Suprapubic skin (tissue), 4 donors: ENCODE results near the gene RPS6KC1. TPM values are rescaled to one million over a fixed set of nuclear protein-coding genes. Genes with fewer than 3 reads are reported as not detected.
"Not testable (repeated sequence)": the region's sequence is repeated elsewhere in the genome, so short reads cannot be mapped to it uniquely, and the experiment has no call there.

Experiments used
- DNase-seq, 2 donors: peaks; one replicate each; pipeline ENCODE4 v3.0.0-alpha.2; 2019; ENCODE audit warnings: low spot score in 2 of 2
- H3K27ac ChIP-seq: fragments of 200-600 bp; sonication (generic); one replicate; pipeline ENCODE4 v1.5.1; 2019
- H3K27me3 ChIP-seq: fragments of 200-600 bp; sonication (generic); one replicate; pipeline ENCODE4 v1.5.1; 2019
- H3K36me3 ChIP-seq: fragments of 200-600 bp; sonication (generic); one replicate; pipeline ENCODE4 v1.5.1; 2019
- H3K4me1 ChIP-seq: fragments of 200-600 bp; sonication (generic); one replicate; pipeline ENCODE4 v1.5.1; 2019
- H3K4me3 ChIP-seq: fragments of 200-600 bp; sonication (generic); one replicate; pipeline ENCODE4 v1.5.1; 2019; ENCODE audit warnings: mild to moderate bottlenecking
- H3K9me3 ChIP-seq: fragments of 200-600 bp; sonication (generic); one replicate; pipeline ENCODE4 v1.5.1; 2019
- EP300 ChIP-seq: sonication (generic); formaldehyde crosslinking; IDR thresholded peaks from one replicate; pipeline ENCODE4 v1.6.1; 2017; ENCODE audit warnings: antibody characterized with exemption
- POLR2A ChIP-seq, 2 donors: fragments of 450-650 bp; IDR thresholded peaks; one replicate each; pipeline ENCODE4 v1.6.1; 2017; ENCODE audit warnings: antibody characterized with exemption in 2 of 2, mild to moderate bottlenecking in 2 of 2, moderate library complexity in 2 of 2
- POLR2AphosphoS5 ChIP-seq, 3 donors: sonication (generic); formaldehyde crosslinking; IDR thresholded peaks; one replicate each; pipeline ENCODE4 v1.6.1; 2017; ENCODE audit warnings: antibody characterized with exemption in 3 of 3
- WGBS: methylation state at CpG from one replicate; pipeline ENCODE4 v1.1.5; 2018; 5-methylcytosine and 5-hydroxymethylcytosine counted together
- total RNA-seq, 4 donors: library from RNA; depleted of rRNA; stranded (reverse); fragments of >200 nt; gene quantifications; one replicate each; pipeline ENCODE4 v1.1.0, GENCODE V29; 2016
- TF ChIP-seq, protein P1 (sequence below), 2 donors: fragments of 200-600 bp in 1 of 2; fragments of 450-650 bp in 1 of 2; sonication (generic) in 1 of 2; IDR thresholded peaks; one replicate each; pipeline ENCODE4 v1.5.1; 2016 to 2019; ENCODE audit warnings: antibody characterized with exemption in 2 of 2, mild to moderate bottlenecking in 1 of 2, moderate library complexity in 1 of 2

Gene RPS6KC1
- total RNA-seq, 4 donors from 2014 or later = 9.3 to 18.3 (median 14.2) TPM

DNA sequence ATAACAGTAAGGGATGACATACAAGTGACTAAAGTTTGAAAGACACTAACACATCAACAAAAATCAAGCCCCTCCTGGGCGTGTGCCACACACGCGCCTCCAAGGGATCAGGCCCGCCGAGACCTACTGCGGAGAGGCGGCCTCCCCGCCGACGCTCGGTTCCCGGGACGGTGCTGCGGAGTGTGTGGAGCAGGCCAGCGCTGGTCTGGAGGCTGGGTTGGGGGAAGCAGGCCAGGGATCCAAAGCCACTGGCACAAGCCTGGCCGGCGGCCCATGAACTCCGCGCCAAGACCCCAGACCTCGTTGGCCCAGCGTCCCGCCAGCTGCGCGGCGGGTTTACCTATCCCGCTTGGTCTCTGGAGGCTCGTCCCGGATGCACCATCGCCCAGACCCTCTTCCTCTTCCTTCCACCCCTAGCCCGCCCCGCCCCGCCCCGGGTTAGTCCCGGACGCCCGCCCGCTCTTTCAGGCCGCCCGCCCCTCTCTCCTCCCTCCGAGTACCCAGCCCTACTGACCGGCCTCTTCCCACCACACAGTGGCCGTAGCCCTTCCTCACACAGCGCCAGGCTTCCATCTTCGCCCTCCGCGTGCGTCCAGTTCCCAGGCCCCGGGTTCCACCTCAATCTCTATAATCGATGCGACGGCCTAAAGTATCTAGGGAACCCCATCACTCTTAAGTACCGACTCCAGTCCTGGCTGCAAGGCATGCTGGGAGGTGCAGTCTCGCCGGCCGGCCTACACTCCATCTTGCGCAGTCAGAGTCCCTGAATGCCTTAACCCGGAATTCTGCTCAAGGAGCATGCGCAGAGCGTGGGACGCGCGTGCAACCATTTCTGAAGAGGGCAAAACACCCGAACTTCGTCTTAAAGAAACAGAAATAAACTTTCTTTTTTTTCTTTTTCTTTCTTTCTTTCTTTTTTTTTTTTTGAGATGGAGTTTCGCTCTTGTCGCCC is 35.7 kb upstream of the RPS6KC1 start, which contains the start of gene ANGEL2:
ANGEL2 (minus strand) TSS at position 769 of the 952 bp plus-strand sequence; CDS start at position 573, 196 bp downstream.
- under 1% methylated on average over 63 of the region's 66 CpGs for WGBS
- H3K9me3 ChIP-seq = no peaks in the 10 kb centered on the region
- H3K36me3 ChIP-seq = no peaks in the 10 kb centered on the region
- peak within 1 kb of the TSS; percentile 88 for H3K27ac ChIP-seq
- TF ChIP-seq, protein P1, sequence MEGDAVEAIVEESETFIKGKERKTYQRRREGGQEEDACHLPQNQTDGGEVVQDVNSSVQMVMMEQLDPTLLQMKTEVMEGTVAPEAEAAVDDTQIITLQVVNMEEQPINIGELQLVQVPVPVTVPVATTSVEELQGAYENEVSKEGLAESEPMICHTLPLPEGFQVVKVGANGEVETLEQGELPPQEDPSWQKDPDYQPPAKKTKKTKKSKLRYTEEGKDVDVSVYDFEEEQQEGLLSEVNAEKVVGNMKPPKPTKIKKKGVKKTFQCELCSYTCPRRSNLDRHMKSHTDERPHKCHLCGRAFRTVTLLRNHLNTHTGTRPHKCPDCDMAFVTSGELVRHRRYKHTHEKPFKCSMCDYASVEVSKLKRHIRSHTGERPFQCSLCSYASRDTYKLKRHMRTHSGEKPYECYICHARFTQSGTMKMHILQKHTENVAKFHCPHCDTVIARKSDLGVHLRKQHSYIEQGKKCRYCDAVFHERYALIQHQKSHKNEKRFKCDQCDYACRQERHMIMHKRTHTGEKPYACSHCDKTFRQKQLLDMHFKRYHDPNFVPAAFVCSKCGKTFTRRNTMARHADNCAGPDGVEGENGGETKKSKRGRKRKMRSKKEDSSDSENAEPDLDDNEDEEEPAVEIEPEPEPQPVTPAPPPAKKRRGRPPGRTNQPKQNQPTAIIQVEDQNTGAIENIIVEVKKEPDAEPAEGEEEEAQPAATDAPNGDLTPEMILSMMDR (IDR thresholded peaks at IDR 0.05) = no peak
- no peak for TF ChIP-seq EP300
- TF ChIP-seq POLR2A (IDR thresholded peaks at IDR 0.05) = peak in 1 of 2 donors; percentile 38
- peak in 1 of 3 donors; percentile 49 for TF ChIP-seq POLR2AphosphoS5 (IDR thresholded peaks at IDR 0.05)
- peaks cover 10% of the 10 kb centered on the region for H3K4me1 ChIP-seq
- peak within 1 kb of the TSS; percentile 70 for H3K4me3 ChIP-seq
- DNase-seq = peak; percentile 96 to 97
- no peaks in the 10 kb centered on the region for H3K27me3 ChIP-seq

DNA sequence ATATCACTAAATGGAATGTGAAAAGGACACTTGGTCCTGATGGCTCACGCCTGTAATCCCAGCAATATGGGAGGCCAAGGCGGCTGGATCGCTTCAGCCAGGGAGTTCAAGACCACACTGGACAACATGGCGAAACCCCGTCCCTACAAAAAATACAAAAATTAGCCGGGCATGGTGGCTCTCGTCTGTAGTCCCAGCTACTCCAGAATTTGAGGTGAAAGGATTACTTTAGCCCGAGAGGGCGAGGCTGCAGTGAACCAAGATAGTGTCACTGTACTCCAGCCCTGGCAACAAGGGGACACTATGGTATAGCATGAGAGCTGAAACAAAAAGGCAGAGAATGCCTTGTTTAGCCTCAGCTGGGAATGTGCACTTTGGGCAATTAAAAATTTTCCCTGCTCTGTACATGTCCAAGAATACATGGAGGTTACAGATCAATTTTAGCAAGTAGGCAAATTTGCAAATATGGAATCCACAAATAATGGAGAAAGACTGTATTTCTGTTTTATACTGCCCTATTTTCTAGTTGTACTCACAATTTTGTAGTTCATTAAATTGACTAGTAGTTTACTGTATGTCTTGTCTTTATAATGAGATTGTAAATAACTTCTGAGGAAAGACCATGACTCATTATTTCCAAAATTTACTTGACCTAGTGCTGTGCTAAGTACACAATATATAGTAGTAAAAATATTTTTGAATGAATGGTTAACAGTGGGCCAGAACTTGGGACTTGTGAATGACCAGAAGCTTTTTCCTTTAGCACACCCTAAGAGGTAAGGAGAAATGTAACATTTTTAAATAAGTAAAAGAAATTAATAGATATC is 33.4 kb upstream of the RPS6KC1 start:
- TF ChIP-seq EP300 = no peak
- TF ChIP-seq POLR2AphosphoS5 (IDR thresholded peaks at IDR 0.05) = no peak
- no peak for TF ChIP-seq POLR2A (IDR thresholded peaks at IDR 0.05)
- TF ChIP-seq, protein P1 (IDR thresholded peaks at IDR 0.05) = no peak
- H3K9me3 ChIP-seq = no peaks in the 10 kb centered on the region
- peaks cover 10% of the 10 kb centered on the region for H3K4me1 ChIP-seq
- 95% methylated on average over 9 of the region's 9 CpGs for WGBS
- no peaks in the 10 kb centered on the region for H3K36me3 ChIP-seq
- H3K27ac ChIP-seq = no peak overlapping the region
- no peaks in the 10 kb centered on the region for H3K27me3 ChIP-seq
- no peak for DNase-seq
- no peak overlapping the region for H3K4me3 ChIP-seq

DNA sequence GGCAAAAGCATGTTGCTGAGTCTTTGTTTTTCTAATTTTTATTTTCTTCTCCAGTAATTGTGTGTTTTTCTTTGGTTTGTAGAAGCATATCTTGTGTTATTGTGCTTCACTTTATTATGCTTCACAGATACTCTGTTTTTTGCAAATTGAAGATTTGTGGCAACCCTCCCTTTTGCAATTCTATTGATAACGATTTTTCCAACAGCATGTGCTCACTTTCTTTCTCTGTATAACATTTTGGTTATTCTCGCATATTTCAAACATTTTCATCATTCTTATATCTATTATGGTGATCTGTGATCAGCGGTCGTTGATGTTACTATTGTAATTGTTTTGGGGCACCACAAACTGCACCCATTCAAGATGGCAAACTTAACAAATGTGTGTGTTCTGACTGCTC is 31.6 kb upstream of the RPS6KC1 start:
- DNase-seq = no peak
- WGBS = 94% methylated on average over 4 of the region's 4 CpGs
- TF ChIP-seq EP300 = no peak
- no peak for TF ChIP-seq POLR2A (IDR thresholded peaks at IDR 0.05)
- TF ChIP-seq, protein P1 (IDR thresholded peaks at IDR 0.05) = no peak
- no peak for TF ChIP-seq POLR2AphosphoS5 (IDR thresholded peaks at IDR 0.05)

DNA sequence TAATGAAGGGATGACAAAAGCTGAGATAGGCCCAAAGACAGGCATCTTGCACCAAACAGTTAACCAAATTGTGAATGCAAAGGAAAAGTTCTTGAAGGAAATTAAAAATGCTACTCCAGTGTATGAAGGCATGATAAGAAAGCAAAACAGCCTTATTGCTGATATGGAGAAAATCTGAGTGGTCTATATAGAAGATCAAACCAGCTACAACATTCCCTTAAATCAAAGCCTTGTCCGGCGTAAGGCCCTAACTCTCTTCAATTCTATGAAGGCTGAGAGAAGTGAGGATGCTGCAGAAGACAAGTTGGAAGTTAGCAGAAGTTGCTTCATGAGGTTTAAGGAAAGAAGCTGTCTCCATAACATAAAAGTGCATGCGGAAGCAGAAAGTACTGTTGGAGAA is 31.0 kb upstream of the RPS6KC1 start:
- no peaks in the 10 kb centered on the region for H3K36me3 ChIP-seq
- TF ChIP-seq EP300 = no peak
- TF ChIP-seq, protein P1 (IDR thresholded peaks at IDR 0.05) = no peak
- no peak for TF ChIP-seq POLR2AphosphoS5 (IDR thresholded peaks at IDR 0.05)
- no peak for TF ChIP-seq POLR2A (IDR thresholded peaks at IDR 0.05)
- peaks cover under 1% of the 10 kb centered on the region for H3K27me3 ChIP-seq
- no peak for DNase-seq
- H3K27ac ChIP-seq = no peak overlapping the region
- 89% methylated on average over 3 of the region's 3 CpGs for WGBS
- no peaks in the 10 kb centered on the region for H3K4me1 ChIP-seq
- no peaks in the 10 kb centered on the region for H3K9me3 ChIP-seq
- no peak overlapping the region for H3K4me3 ChIP-seq

More for the DNA sequence above, 31.6 kb upstream of the RPS6KC1 start:
- H3K36me3 ChIP-seq = no peaks in the 10 kb centered on the region
- H3K9me3 ChIP-seq = no peaks in the 10 kb centered on the region
- H3K27ac ChIP-seq = no peak overlapping the region
- no peaks in the 10 kb centered on the region for H3K27me3 ChIP-seq
- no peak overlapping the region for H3K4me3 ChIP-seq
- peaks cover 3% of the 10 kb centered on the region for H3K4me1 ChIP-seq

DNA sequence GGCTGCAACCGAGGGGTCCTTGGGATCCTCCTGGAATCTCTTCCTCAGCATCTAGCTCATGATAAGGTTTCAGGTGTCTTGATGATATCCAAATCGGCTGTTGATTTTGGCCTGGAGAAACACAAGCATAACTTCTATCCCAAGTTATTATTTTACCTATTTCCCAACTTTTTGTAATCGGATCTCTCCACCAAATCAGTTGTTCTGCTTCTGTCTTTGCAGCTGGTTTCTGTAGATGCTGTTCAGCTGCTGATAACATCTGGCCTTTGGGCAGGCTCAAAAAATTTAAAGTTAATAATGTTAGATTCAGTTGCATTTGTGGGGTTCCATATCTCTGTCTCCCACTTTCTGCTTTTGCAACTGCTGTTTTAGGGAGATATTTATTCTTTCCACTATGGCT is 24.0 kb upstream of the RPS6KC1 start:
- not testable (repeated sequence) for H3K36me3 ChIP-seq, H3K9me3 ChIP-seq, DNase-seq, H3K27ac ChIP-seq, H3K4me3 ChIP-seq, H3K4me1 ChIP-seq
- H3K27me3 ChIP-seq = peaks cover 43% of the 10 kb centered on the region
- 86% methylated on average over 3 of the region's 3 CpGs for whole genome bisulfite sequencing
